HFF-Myc (cell line): Measurements from ENCODE around the gene NLK.

ENCODE experiments used
- DNase-seq: peaks from one replicate; pipeline ENCODE4 v3.0.0-alpha.2; 2011; ENCODE audit warnings: low read depth; ENCODE audit errors: extremely low read depth
- H3K4me3 ChIP-seq: replicated peaks from 2 replicates; pipeline ENCODE4 v1.5.1; 2011; ENCODE audit warnings: low read depth, mild to moderate bottlenecking, control low read depth, low read length
- CTCF ChIP-seq: IDR thresholded peaks from 2 replicates; pipeline ENCODE4 v1.5.1; 2012; ENCODE audit warnings: mild to moderate bottlenecking, low read depth, low read length, control low read depth; ENCODE audit errors: missing control alignments

The NLK gene

GRCh38 chr17:28193241-28193640 is 150.8 kb downstream of the NLK start:
- H3K4me3 ChIP-seq = no peak overlapping the region
- no peak for DNase-seq
- no peak for TF ChIP-seq CTCF

- DNase-seq = no peak
These were observed 151.9 kb downstream of the NLK start for GRCh38 chr17:28194382-28194781.

GRCh38 chr17:28196636-28197035 is 154.2 kb downstream of the NLK start:
- TF ChIP-seq CTCF = no peak

More at GRCh38 chr17:28194382-28194781, 151.9 kb downstream of the NLK start:
- H3K4me3 ChIP-seq = no peak overlapping the region
- TF ChIP-seq CTCF = no peak

GRCh38 chr17:28199115-28199514 is 156.6 kb downstream of the NLK start:
- TF ChIP-seq CTCF = no peak
- H3K4me3 ChIP-seq = no peak overlapping the region
- no peak for DNase-seq

More at GRCh38 chr17:28196636-28197035, 154.2 kb downstream of the NLK start:
- no peak for DNase-seq
- H3K4me3 ChIP-seq = no peak overlapping the region

GRCh38 chr17:28199728-28200127 is 157.3 kb downstream of the NLK start:
- no peak for DNase-seq
- no peak for TF ChIP-seq CTCF
- no peak overlapping the region for H3K4me3 ChIP-seq

- no peak overlapping the region for H3K4me3 ChIP-seq
- no peak for DNase-seq
- TF ChIP-seq CTCF = no peak
These were observed 158.8 kb downstream of the NLK start for GRCh38 chr17:28201315-28201714.

GRCh38 chr17:28204244-28204643 is 161.8 kb downstream of the NLK start:
- DNase-seq = no peak
- no peak for TF ChIP-seq CTCF
- H3K4me3 ChIP-seq = no peak overlapping the region
